Measurements from ENCODE around the gene PRL.

GRCh38 chr6:22326500-22326899, 29.7 kb upstream of the PRL start:
- TF ChIP-seq CTCF (tag by site-specific recombination; IDR thresholded peaks at IDR 0.05) (no peak), TCF7L2 (IDR thresholded peaks at IDR 0.05; ENCODE audit: borderline replicate concordance, low read depth, low read length) (no peak)

Data from HEK293 (cell line).